Measurements from ENCODE around the gene LSG1.
A peak's percentile ranks its signal among the peaks of the same experiment; 100 is the strongest.

The LSG1 gene

DNA sequence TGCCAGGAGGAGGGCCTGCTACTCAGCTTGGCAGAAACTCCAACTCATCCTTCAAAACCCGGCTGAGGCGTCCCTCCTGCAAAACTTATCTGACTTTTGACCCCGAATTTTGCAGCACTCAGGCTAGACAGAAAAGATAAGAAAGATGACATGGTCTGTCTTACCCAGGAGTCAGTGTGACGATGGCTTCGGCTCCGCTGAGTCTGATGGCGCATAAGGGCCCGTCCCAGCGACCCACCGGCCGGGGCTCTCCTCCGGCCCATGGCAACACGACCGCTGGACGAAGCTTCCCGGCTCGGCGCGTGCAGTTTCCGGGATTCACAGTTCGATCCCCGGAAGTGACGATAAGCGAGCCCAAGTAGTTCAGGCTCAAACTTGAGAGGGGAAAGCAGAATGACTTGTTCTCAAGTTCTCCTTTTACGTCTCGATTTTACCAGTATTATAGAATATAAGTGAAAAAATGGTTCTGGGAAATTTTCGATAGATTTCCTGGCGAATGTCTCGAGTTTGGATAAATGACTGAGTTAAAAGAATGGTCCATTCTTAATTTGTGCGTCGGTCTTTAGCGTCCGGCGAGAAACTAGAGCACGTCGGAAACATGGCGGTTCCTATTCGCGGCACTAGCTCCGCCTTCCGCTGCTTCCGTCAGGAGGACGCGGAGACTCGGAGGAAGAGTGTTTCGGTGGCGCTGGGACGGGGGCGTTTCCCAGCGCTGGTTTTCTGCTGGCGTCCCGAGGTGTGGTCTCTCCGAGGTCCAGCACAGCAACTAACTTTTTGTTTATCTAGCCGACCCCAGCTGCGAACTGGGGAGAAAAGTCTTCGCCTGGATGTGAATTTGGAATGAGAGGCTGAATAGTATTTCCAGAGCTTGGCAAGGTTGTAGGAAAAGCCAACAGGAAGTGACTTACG lies at the start of gene LSG1:
LSG1 (minus strand) TSS at position 292 of the 909 bp plus-strand sequence; CDS start at position 263, 29 bp downstream.
- peak; percentile 97 for DNase-seq

GRCh38 chr3:194720048-194720447 lies 48.1 kb upstream of the LSG1 start:
- no peak for DNase-seq

DNA sequence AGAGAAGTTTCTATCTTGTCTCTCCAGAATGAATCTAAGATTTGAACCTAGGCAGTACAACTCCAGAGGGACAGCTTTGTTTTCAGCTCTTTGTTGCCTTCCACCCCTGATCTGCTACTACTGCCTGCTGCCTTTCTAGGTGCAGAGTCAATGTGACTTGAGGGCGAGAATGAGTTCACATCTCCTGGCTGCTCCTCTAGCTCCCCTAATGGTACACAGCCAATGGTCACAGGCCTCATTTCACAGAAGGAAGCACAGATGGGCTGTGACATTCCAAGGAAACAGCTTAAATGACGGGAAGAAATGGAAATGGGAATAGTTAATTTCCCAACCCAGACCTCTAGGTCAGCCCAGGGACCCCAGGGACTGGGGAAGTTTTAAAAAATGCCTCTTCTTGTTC lies 46.1 kb upstream of the LSG1 start:
- no peak for DNase-seq

GRCh38 chr3:194715022-194715800 lies 43.2 kb upstream of the LSG1 start:
- DNase-seq: no peak

DNA sequence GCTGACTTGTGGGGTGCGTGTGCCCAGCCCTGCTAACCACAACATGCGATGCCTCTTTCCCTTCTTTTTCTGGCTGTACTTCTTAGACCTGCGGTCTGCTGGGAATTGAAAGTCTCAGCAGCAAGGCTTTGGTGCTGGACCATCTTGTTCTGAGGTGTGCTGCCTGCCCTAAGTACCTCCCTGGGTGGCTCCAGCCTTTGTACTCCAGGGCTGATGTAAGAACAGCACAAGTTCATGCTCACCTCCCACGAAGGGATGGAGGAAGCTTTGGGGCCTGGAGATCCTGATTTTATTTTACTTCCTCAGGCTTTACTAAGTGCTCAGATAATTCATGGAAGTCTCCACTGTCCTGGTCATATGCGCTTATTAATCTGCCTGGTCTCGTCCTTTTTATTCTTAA lies 42.6 kb upstream of the LSG1 start:
- no peak for DNase-seq

DNA sequence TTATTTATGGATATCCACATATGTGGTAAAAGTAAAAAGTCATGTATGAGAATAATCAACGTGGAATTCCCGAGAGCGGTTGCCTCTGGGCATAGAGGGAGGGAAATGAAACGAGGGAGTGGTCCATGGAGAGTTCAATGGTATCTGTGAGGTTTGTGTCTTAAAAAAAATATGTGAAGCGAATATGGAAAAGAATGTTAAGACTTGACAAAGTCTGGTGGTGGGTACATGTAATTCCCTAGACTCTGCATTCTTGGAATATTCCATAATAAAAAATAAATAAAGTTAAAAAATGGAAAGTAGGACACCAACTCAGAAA lies 42.1 kb upstream of the LSG1 start:
- DNase-seq: no peak

DNA sequence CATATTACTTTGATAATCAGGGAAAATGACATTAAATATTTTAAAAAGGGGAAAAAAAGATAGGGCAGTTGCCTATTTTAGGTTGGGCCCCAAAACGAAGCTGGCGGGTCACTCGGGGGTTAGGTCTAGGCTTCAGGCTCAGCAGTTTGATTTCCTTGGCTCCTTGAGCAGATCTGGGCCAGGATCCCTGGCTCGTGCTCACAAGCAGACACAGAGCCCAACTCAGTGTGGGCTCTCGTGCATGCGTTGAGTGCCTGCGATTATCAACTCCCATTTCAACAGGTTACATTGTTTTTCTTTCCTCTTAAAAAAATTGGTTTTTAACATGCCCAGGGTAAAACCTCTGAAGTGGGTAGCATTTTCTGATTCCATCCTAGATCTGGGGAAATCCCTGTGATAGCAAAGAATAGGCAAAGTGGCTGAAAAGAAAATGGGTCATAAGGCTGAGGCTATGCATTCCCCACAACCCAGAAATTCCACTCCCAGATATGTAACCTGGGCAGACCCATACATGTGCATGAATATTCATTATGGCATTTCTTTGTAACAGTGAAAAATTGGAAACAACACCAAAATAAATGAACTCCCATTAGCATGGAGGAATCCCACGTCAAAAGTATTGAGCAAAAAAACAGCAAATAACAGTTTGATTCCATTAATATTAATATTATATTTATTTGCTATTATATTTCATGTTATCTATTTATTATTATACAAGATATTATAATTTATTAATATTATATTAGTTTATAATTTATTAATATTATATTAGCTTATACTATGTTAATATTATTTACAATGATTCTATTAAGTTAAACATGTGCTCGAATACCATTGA lies 41.5 kb upstream of the LSG1 start:
- no peak for DNase-seq

GRCh38 chr3:194711913-194712312 lies 39.9 kb upstream of the LSG1 start:
- no peak for DNase-seq

DNA sequence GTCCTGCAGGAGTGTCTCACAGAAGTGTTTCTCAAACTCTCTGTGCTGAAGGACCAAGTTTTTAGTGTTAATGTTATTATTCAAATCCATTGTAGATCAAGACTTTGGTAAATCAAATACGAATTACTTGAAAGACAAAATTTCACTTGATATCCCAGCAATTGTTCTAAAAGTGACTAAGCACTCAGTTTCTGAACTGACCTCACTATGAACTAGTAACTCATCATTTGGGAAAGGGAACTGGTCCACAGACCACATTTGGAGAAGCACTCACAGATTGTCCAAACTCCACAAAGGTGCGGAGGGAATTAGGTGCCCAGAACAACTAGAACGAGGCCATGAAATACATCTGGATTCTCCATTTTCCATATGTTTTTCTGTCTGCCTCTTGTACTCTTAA lies 39.3 kb upstream of the LSG1 start:
- no peak for DNase-seq

DNA sequence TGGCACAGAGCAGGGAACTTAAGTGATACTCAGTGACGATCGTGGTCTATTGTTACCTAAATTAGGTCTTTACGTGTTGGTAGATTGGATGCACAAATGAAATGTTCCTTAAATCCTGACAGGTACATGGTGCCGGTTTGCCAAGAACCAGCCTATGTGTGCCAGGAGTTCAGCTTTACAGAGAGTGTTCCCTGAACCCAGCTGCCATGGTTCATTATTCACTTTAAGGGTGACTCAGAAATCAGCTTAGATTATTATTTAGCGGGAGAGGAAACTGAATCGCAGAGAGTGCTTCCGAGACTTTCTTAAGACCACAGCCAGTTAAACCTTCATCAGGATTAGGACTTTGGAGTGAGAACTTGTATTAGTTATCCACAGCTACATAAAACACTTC lies 35.2 kb upstream of the LSG1 start:
- DNase-seq: no peak

DNA sequence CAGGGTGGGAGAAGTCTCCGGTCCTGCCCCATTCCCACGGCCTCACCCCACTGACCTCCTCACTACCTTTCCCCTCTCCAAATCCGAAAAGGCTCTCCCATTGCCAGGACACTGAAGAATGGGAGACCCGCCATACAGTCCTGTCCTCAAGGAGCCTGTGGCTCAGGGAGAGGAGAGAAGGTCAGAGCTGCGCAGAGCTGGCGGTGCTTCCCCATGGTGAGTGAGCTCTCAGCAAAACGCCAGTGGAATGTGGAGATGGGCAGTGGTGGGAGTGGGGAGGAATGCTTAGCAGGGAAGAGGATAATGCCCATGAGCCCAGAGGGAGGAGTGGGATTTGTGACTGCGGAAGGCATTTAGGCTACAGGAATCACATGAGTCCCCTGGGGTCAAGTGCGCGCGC lies 33.8 kb upstream of the LSG1 start:
- no peak for DNase-seq

DNA sequence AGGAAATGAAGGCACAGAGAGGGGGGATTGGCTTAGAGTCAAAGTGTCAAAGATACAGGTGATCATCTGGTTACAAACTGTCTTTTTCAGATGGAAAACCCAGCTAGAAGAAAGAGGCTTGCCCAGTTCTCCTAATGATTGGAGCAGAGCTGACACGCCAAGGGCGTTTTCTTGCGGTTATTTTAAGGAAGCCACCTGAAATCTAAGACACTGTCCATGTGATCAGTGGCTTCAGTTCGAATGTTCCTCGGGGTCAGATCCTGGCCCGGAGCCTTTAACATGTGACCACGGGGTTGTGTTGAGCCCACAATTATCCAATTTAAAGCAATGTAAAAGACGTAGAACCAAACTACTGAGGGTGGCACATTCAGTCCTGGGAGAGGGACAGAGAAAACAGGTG lies 33.2 kb upstream of the LSG1 start:
- no peak for DNase-seq

GRCh38 chr3:194702545-194702944 lies 30.6 kb upstream of the LSG1 start:
- DNase-seq: no peak

GRCh38 chr3:194696702-194697101 lies 24.7 kb upstream of the LSG1 start:
- DNase-seq: no peak

DNA sequence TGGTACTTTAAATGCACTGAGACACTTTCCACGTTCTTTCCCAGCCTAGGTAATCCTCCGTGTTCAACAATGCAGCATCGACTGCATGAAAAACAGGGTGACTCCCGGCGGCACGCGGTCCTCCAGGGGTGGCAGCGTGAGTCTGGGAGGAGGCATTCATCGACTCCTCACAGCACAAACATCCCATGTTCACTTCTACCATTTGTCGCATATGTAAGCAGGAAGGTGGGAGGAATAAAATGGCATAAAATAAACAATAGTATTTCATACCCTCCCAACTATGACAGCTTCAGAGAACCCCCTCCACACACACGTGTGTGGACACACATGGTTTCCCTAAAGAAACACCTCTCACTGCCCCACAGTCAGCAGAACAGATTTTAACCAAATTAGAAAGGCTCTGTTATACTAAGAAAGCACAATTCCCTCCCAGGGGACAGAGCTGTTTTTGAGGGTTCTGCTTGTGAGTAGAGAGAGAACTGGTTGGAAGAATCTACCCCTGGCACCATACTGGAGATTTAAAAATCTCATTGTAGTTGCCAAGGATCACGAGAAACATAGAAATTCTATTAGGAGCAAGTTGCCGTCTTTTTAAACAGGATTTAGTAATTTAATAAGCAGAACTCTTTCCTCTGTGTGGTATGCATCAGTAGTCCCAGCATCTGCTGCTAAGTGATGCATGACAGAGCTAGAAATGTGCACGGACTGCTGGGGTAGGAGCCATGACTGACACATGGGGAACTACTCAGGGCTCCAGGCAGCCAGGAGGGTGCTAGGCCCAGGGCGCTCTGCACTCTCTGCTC lies 19.7 kb upstream of the LSG1 start:
- no peak for DNase-seq

- DNase-seq: no peak
Measured at GRCh38 chr3:194690501-194691372, 18.7 kb upstream of the LSG1 start.

DNA sequence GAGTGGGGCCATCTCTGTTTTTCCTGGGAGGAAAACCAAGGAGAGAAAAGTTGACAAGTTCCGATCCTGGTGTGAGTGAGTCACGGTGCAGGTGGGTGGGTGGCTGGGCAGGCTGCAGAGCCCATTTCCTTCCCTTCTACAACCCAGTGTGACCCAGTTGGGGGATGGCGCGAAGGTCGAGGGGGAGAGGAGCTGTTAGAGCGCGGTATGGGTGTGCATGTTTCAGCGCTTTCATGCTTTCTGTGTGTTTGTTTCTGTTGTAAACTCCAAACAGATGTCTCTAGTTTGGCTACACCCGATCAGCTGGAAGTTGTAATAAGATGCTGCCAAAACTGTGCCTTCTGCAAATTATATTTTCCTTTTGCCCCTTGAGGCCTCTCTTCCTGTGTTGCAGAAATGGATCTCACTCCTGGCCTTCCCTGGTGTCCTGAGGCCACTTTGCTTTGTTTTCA lies 17.5 kb upstream of the LSG1 start:
- no peak for DNase-seq

GRCh38 chr3:194688946-194689345 lies 17.0 kb upstream of the LSG1 start:
- DNase-seq: no peak

GRCh38 chr3:194688200-194688740 lies 16.3 kb upstream of the LSG1 start:
- no peak for DNase-seq

DNA sequence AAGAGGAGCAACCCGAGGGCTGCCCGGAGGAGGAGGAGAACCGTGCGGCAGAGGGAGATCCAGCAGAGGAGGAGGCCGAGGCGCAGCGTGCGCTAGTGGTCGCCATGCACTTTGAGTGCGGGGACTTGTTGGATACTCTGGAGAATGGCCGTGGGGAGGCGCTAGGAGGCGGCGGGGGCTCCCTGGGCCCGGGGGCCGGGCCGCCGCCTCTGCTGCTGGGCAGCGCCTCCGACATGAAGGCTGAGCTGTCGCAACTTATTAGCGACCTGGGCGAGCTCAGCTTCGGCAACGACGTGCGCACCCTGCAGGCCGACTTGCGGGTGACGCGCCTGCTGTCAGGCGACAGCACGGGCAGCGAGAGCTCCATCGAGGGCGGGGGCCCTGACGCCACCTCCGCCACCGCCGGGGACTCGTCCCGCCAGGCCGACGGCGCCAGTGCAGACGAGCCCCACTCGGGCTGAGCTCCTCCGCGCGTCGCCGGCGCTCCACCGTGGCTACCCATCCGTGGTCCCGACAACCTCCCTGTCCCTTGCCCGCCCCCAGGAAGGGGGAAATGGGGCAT lies 15.7 kb upstream of the LSG1 start:
- DNase-seq: no peak
